Activated CD8-positive, alpha-beta T cell treated with anti-CD3 and anti-CD28 coated beads, Interleukin-2, amount 10 ng/mL, durations not matched to agents 7 days and 5 days (primary cell): ENCODE results near the gene FIGN. TPM values are rescaled to one million over a fixed set of nuclear protein-coding genes. Genes with fewer than 3 reads are reported as not detected.

Experiments used
- ATAC-seq: fragments of 150-1000 bp; cut with Tn5 transposase; one replicate; pipeline ENCODE4 v1.10.0; 2021; ENCODE audit warnings: moderate library complexity
- CTCF ChIA-PET: fragments of 350-600 bp; sonication (Branson Sonifier 250); formaldehyde crosslinking; loops from one replicate; lab custom pipeline; 2021; ENCODE audit warnings: antibody characterized with exemption; lab: Charles Lee
- POLR2A ChIA-PET: fragments of 350-600 bp; sonication (Branson Sonifier 250); formaldehyde crosslinking; loops from one replicate; lab custom pipeline; 2021; ENCODE audit warnings: antibody characterized with exemption; lab: Charles Lee
- DNase-seq: peaks from one replicate; pipeline ENCODE4 v3.0.0-alpha.2; 2020
- H3K27ac Mint-ChIP-seq: one replicate; pipeline ENCODE4 v1.8.0; 2021; ENCODE audit warnings: mild to moderate bottlenecking, mixed read lengths
- H3K27me3 Mint-ChIP-seq: one replicate; pipeline ENCODE4 v1.8.0; 2021; ENCODE audit warnings: low read depth, mixed read lengths
- H3K36me3 Mint-ChIP-seq: one replicate; pipeline ENCODE4 v1.8.0; 2021; ENCODE audit warnings: low read depth, mixed read lengths
- H3K4me1 Mint-ChIP-seq: one replicate; pipeline ENCODE4 v1.8.0; 2021; ENCODE audit warnings: low read depth, mixed read lengths
- H3K4me3 Mint-ChIP-seq: one replicate; pipeline ENCODE4 v1.8.0; 2021; ENCODE audit warnings: mild to moderate bottlenecking, mixed read lengths
- H3K9me3 Mint-ChIP-seq: one replicate; pipeline ENCODE4 v1.8.0; 2022; ENCODE audit warnings: mixed read lengths; ENCODE audit not compliant: insufficient read depth
- total RNA-seq, 2 experiments: library from RNA; stranded (reverse); gene quantifications; one replicate each; pipeline ENCODE4 v1.2.3, GENCODE V29; 2021

Gene FIGN
- total RNA-seq, 2 experiments from 2014 or later, result not detected

DNA sequence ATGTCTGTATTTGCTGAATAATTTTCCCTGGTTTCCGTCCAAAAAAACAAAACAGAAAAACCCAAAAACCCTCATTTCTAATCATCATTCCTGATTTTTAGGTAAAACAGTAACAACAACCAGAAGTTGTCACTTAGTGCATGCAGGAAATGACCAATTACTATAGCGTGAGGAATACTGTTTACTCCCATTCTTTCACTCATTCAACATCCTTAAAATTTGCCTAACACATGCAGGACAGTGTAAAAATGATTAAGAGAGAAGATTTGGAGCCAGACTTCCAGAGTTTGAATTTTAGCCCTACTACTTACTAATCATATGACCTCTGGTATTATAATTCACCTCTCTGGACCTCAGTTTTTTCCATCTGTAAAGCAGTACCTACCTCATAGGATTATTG lies 83.1 kb downstream of the FIGN start:
- no peak overlapping the region for H3K27ac Mint-ChIP-seq
- POLR2A ChIA-PET, result no interaction called here
- no peak overlapping the region for H3K4me3 Mint-ChIP-seq
- H3K4me1 Mint-ChIP-seq, result no peaks in the 10 kb centered on the region
- no peak for ATAC-seq
- H3K27me3 Mint-ChIP-seq, result no peaks in the 10 kb centered on the region
- CTCF ChIA-PET, result no interaction called here
- H3K36me3 Mint-ChIP-seq, result no peaks in the 10 kb centered on the region
- no peaks in the 10 kb centered on the region for H3K9me3 Mint-ChIP-seq
- no peak for DNase-seq

GRCh38 chr2:163649080-163649479 lies 86.7 kb downstream of the FIGN start:
- ChIA-PET POLR2A (no interaction called here), CTCF (interaction anchor here (1.2 kb wide), 1 partner anchor 480 kb away, joined by 3 read pairs; no protein-coding TSS in a partner anchor)
- Mint-ChIP-seq H3K27ac (no peak overlapping the region), H3K4me1 (no peaks in the 10 kb centered on the region), H3K27me3 (no peaks in the 10 kb centered on the region), H3K4me3 (no peak overlapping the region), H3K36me3 (no peaks in the 10 kb centered on the region), H3K9me3 (no peaks in the 10 kb centered on the region)
- DNase-seq (no peak), ATAC-seq (no peak)

- DNase-seq, result no peak
- Mint-ChIP-seq H3K4me1 (no peaks in the 10 kb centered on the region), H3K4me3 (no peak overlapping the region), H3K9me3 (no peaks in the 10 kb centered on the region), H3K27me3 (no peaks in the 10 kb centered on the region), H3K27ac (no peak overlapping the region), H3K36me3 (no peaks in the 10 kb centered on the region)
- CTCF ChIA-PET, result no interaction called here
- POLR2A ChIA-PET, result no interaction called here
- no peak for ATAC-seq
Observed at GRCh38 chr2:163647300-163647699, 88.5 kb downstream of the FIGN start.

DNA sequence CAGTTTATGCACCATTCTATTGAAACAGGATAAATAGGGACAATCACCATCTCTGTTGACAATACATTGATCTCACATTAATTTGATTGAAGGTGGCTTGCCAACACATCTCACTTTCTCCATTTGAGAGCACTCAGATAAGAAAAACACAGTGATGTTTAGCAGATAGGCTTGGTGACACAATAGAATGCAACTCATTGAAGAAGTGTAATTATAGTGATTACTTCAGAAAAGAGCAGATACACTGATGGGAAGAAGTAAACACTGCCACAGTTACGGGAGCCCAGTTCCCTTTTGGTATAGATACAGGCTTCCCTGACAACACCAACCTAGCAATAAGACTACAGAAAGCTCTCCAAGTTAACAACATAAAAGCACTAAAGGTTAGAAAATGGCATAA lies 89.1 kb downstream of the FIGN start:
- Mint-ChIP-seq H3K27me3 (no peaks in the 10 kb centered on the region), H3K27ac (no peak overlapping the region), H3K4me3 (no peak overlapping the region), H3K9me3 (no peaks in the 10 kb centered on the region), H3K36me3 (no peaks in the 10 kb centered on the region), H3K4me1 (no peaks in the 10 kb centered on the region)
- ATAC-seq (no peak), DNase-seq (no peak)
- CTCF ChIA-PET, result no interaction called here
- POLR2A ChIA-PET, result no interaction called here

GRCh38 chr2:163644238-163644637 lies 91.6 kb downstream of the FIGN start:
- ATAC-seq (no peak), DNase-seq (no peak)
- ChIA-PET CTCF (no interaction called here), POLR2A (no interaction called here)
- Mint-ChIP-seq H3K4me3 (no peak overlapping the region), H3K36me3 (no peaks in the 10 kb centered on the region), H3K27me3 (no peaks in the 10 kb centered on the region), H3K4me1 (no peaks in the 10 kb centered on the region), H3K27ac (no peak overlapping the region), H3K9me3 (no peaks in the 10 kb centered on the region)

DNA sequence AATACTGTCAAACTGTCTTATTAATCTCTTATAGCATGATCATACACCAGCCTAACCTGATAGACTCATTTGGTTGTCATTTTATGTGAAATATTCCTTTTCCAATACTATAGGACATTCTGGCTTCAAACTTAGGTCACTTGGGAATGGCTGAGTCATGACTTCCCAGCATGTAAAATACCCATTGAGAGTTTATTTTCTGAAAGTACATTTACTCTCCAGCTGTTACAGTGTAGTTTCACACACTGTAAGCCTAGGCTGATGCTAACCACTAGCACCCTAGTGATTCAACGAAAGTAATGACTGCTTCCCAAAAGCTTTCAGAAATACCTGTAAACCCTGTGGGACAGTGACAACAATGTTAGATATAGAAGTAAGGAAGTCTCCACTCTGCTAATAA lies 93.8 kb downstream of the FIGN start:
- Mint-ChIP-seq H3K27ac (no peak overlapping the region), H3K4me1 (no peaks in the 10 kb centered on the region), H3K36me3 (no peaks in the 10 kb centered on the region), H3K4me3 (no peak overlapping the region), H3K27me3 (no peaks in the 10 kb centered on the region), H3K9me3 (no peaks in the 10 kb centered on the region)
- ChIA-PET CTCF (no interaction called here), POLR2A (no interaction called here)
- ATAC-seq, result no peak
- DNase-seq, result no peak

GRCh38 chr2:163640542-163641193 lies 95.1 kb downstream of the FIGN start:
- ChIA-PET POLR2A (no interaction called here), CTCF (no interaction called here)
- Mint-ChIP-seq H3K9me3 (no peaks in the 10 kb centered on the region), H3K4me1 (no peaks in the 10 kb centered on the region), H3K4me3 (no peak overlapping the region), H3K27ac (no peak overlapping the region), H3K27me3 (no peaks in the 10 kb centered on the region), H3K36me3 (no peaks in the 10 kb centered on the region)
- ATAC-seq, result no peak
- DNase-seq, result no peak

DNA sequence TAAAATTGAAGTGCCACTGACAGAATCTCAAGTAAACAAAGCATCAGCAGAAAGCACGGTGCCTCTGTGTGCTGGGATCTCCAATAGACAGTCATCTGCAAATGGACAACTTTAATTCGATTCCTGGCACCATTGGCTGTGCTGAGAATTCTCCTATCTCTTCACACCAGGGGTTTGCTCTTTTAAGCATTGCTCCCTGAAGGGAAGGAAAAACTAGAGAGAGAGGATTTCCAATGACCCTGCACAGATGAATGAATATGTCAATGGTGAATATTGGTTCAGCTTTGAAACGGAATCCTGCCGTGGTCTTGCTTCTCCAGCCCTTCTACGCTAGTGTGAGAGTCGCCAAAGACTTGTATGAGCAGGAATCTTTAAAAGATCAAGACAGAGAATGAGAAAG lies 97.9 kb downstream of the FIGN start:
- ChIA-PET CTCF (no interaction called here), POLR2A (no interaction called here)
- Mint-ChIP-seq H3K36me3 (no peaks in the 10 kb centered on the region), H3K4me1 (no peaks in the 10 kb centered on the region), H3K4me3 (no peak overlapping the region), H3K27me3 (no peaks in the 10 kb centered on the region), H3K27ac (no peak overlapping the region), H3K9me3 (no peaks in the 10 kb centered on the region)
- ATAC-seq (no peak), DNase-seq (no peak)

DNA sequence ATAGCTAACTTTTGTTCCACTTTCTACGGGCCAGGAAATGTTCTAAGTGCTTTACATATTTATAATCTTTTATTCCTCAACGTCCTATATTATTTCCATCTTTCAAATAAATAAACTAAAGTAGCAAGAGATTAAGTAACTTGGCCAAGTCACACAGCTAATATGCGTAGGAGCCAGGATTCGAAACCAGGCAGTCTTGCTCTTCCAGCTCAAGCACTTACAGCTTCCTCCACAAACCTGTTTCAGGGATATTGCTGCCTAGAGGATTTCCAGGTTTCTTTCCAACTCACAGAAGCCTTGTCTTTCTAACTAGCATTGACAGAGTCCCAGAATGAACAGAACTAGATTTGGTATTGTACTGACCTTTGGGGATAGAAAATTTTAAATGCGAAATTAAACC lies 102.5 kb downstream of the FIGN start:
- no peak for ATAC-seq
- H3K36me3 Mint-ChIP-seq, result no peaks in the 10 kb centered on the region
- POLR2A ChIA-PET, result no interaction called here
- CTCF ChIA-PET, result no interaction called here
- no peak overlapping the region for H3K27ac Mint-ChIP-seq
- H3K9me3 Mint-ChIP-seq, result no peaks in the 10 kb centered on the region
- H3K4me1 Mint-ChIP-seq, result no peaks in the 10 kb centered on the region
- no peak overlapping the region for H3K4me3 Mint-ChIP-seq
- no peak for DNase-seq
- no peaks in the 10 kb centered on the region for H3K27me3 Mint-ChIP-seq

GRCh38 chr2:163630836-163631235 lies 105.0 kb downstream of the FIGN start:
- H3K27me3 Mint-ChIP-seq, result no peaks in the 10 kb centered on the region
- H3K4me1 Mint-ChIP-seq, result no peaks in the 10 kb centered on the region
- no peak overlapping the region for H3K4me3 Mint-ChIP-seq
- DNase-seq (no peak), ATAC-seq (no peak)
- H3K9me3 Mint-ChIP-seq, result no peaks in the 10 kb centered on the region
- no peaks in the 10 kb centered on the region for H3K36me3 Mint-ChIP-seq
- CTCF ChIA-PET, result no interaction called here
- POLR2A ChIA-PET, result interaction anchor here (0.6 kb wide), 1 partner anchor 12 kb away, joined by 3 read pairs; no protein-coding TSS in a partner anchor
- no peak overlapping the region for H3K27ac Mint-ChIP-seq

DNA sequence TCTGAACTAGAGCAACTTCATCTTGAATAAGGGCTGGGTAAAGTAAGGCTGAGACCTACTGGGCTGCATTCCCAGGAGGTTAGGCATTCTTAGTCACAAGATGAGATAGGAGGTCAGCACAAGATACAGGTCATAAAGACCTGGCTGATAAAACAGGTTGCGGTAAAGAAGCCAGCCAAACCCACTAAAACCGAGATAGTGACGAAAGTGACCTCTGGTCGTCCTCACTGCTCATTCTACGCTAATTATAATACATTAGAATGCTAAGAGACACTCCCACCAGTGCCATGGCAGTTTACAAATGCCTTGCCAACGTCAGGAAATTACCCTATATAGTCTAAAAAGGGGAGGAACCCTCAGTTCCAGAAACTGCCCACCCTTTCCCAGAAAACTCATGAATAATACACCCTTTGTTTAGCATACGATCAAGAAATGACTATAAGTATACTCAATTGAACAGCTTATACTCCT lies 109.1 kb downstream of the FIGN start:
- Mint-ChIP-seq H3K4me1 (no peaks in the 10 kb centered on the region), H3K9me3 (no peaks in the 10 kb centered on the region), H3K27ac (no peak overlapping the region), H3K4me3 (no peak overlapping the region), H3K27me3 (no peaks in the 10 kb centered on the region), H3K36me3 (no peaks in the 10 kb centered on the region)
- DNase-seq, result no peak
- no peak for ATAC-seq
- POLR2A ChIA-PET, result no interaction called here
- CTCF ChIA-PET, result no interaction called here

DNA sequence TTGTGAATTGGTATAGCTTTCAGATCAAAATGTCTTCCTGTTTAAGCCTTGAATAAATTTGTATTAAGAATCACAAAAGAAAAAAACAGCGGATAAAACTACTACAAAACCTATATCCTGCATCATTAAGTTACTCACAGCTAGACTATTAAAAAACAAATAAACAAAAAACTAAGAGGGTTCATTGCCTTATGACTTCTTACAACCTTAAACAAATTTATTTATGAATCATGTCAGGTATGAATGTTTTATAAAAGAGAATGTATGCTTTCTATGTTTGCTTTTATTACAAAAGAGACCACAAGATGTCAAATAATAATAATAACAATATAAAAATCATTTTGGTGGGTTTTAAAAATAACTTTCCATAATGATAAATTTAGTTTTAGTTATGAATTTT lies 109.6 kb downstream of the FIGN start:
- no peak for ATAC-seq
- Mint-ChIP-seq H3K4me3 (no peak overlapping the region), H3K36me3 (no peaks in the 10 kb centered on the region), H3K27ac (no peak overlapping the region), H3K4me1 (no peaks in the 10 kb centered on the region), H3K9me3 (no peaks in the 10 kb centered on the region), H3K27me3 (no peaks in the 10 kb centered on the region)
- ChIA-PET POLR2A (no interaction called here), CTCF (no interaction called here)
- DNase-seq, result no peak

- no peak for ATAC-seq
- POLR2A ChIA-PET, result no interaction called here
- H3K9me3 Mint-ChIP-seq, result no peaks in the 10 kb centered on the region
- no peaks in the 10 kb centered on the region for H3K4me1 Mint-ChIP-seq
- no peaks in the 10 kb centered on the region for H3K36me3 Mint-ChIP-seq
- H3K27ac Mint-ChIP-seq, result no peak overlapping the region
- CTCF ChIA-PET, result no interaction called here
- no peaks in the 10 kb centered on the region for H3K27me3 Mint-ChIP-seq
- H3K4me3 Mint-ChIP-seq, result no peak overlapping the region
- DNase-seq, result no peak
Observed at GRCh38 chr2:163625632-163626031, 110.2 kb downstream of the FIGN start.
